BE2C (cell line): Measurements from ENCODE around the gene LEPROT.
A peak's percentile ranks its signal among the peaks of the same experiment; 100 is the strongest.

ENCODE experiments used
- DNase-seq: peaks from one replicate; pipeline ENCODE4 v3.0.0-alpha.2; 2020
- H3K27me3 ChIP-seq: fragments of 250-450 bp; sonication (Bioruptor Pico); 2 replicates; pipeline ENCODE4 v1.5.1; 2020; ENCODE audit warnings: mild to moderate bottlenecking
- H3K36me3 ChIP-seq: fragments of 250-450 bp; sonication (Bioruptor Pico); 2 replicates; pipeline ENCODE4 v1.5.1; 2020; ENCODE audit warnings: mild to moderate bottlenecking
- H3K4me1 ChIP-seq: fragments of 250-450 bp; sonication (Bioruptor Pico); 2 replicates; pipeline ENCODE4 v1.5.1; 2020
- H3K4me3 ChIP-seq: 2 replicates; pipeline ENCODE4 v1.5.1; 2011; ENCODE audit warnings: low read depth, low read length
- H3K9me3 ChIP-seq: fragments of 250-450 bp; sonication (Bioruptor Pico); 2 replicates; pipeline ENCODE4 v1.5.1; 2020
- TF ChIP-seq, protein P1 (sequence below): IDR thresholded peaks from 2 replicates; pipeline ENCODE4 v1.5.1; 2012; ENCODE audit warnings: mild to moderate bottlenecking, low read depth, low read length

The LEPROT gene

DNA sequence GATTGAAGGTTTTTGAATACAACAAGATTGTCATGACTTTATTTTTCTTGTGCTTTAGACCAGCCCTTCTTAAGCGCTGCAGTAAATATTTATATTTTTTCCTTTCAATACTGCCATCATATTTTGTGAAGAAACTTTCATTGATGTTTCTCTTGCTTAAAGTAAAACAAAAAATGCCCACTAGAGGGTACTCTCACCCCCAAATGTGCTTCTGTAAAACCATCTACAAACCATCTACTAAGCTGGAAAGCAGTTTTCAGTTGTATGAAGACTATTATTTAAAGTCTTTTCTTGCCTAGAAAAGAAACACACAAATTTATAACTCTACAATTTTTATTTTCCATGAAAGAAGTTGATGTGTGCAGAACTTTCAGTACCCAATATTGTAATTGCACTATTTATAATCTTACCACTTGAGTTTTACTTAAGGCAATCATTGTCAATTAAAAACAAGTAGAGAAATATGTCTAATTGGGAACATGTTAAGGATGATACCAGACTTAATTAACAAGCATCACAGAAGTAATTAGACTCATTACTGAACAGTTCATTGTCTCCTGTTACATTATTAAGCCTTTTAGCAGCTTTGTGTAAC lies 10.7 kb downstream of the LEPROT start:
- TF ChIP-seq, protein P1, sequence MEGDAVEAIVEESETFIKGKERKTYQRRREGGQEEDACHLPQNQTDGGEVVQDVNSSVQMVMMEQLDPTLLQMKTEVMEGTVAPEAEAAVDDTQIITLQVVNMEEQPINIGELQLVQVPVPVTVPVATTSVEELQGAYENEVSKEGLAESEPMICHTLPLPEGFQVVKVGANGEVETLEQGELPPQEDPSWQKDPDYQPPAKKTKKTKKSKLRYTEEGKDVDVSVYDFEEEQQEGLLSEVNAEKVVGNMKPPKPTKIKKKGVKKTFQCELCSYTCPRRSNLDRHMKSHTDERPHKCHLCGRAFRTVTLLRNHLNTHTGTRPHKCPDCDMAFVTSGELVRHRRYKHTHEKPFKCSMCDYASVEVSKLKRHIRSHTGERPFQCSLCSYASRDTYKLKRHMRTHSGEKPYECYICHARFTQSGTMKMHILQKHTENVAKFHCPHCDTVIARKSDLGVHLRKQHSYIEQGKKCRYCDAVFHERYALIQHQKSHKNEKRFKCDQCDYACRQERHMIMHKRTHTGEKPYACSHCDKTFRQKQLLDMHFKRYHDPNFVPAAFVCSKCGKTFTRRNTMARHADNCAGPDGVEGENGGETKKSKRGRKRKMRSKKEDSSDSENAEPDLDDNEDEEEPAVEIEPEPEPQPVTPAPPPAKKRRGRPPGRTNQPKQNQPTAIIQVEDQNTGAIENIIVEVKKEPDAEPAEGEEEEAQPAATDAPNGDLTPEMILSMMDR, result peak; percentile 53
- H3K4me3 ChIP-seq, result no peak overlapping the region

GRCh38 chr1:65432918-65433317 lies 12.4 kb downstream of the LEPROT start:
- Histone ChIP-seq H3K4me1 (no peaks in the 10 kb centered on the region), H3K36me3 (no peaks in the 10 kb centered on the region), H3K27me3 (no peaks in the 10 kb centered on the region), H3K4me3 (no peak overlapping the region), H3K9me3 (no peaks in the 10 kb centered on the region)
- TF ChIP-seq, protein P1, result no peak
- DNase-seq, result no peak

More for the DNA sequence above, 10.7 kb downstream of the LEPROT start:
- no peaks in the 10 kb centered on the region for H3K27me3 ChIP-seq
- H3K9me3 ChIP-seq, result no peaks in the 10 kb centered on the region
- no peaks in the 10 kb centered on the region for H3K4me1 ChIP-seq
- H3K36me3 ChIP-seq, result no peaks in the 10 kb centered on the region
- no peak for DNase-seq

DNA sequence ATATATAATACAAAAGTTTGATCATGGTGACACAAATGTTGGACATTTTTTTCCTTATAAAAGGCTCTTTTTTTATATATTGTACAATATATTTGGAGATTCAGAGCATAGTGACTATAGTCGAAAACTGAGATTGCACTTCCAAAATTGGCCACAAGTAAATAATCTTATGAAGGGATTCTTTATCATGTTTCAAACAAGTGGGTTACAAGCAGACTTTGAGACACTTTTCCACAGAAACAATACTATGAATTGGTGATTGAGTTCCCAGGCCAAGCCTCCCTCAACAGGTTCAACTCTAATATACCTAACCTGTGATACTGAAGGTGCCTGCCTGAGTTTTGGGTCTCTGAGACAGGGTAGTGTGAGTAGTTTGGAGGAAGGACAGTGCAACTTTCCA lies 13.8 kb downstream of the LEPROT start:
- H3K9me3 ChIP-seq, result no peaks in the 10 kb centered on the region
- H3K36me3 ChIP-seq, result no peaks in the 10 kb centered on the region
- no peak overlapping the region for H3K4me3 ChIP-seq
- no peaks in the 10 kb centered on the region for H3K4me1 ChIP-seq
- H3K27me3 ChIP-seq, result no peaks in the 10 kb centered on the region
- TF ChIP-seq, protein P1, result no peak
- DNase-seq, result no peak

- H3K36me3 ChIP-seq, result no peaks in the 10 kb centered on the region
- H3K4me3 ChIP-seq, result no peak overlapping the region
- TF ChIP-seq, protein P1, result no peak
- H3K9me3 ChIP-seq, result no peaks in the 10 kb centered on the region
- no peaks in the 10 kb centered on the region for H3K27me3 ChIP-seq
- DNase-seq, result no peak
- H3K4me1 ChIP-seq, result no peaks in the 10 kb centered on the region
Observed at GRCh38 chr1:65434760-65435159, 14.3 kb downstream of the LEPROT start.

- TF ChIP-seq, protein P1, result no peak
- no peak for DNase-seq
- no peak overlapping the region for H3K4me3 ChIP-seq
- H3K27me3 ChIP-seq, result no peaks in the 10 kb centered on the region
- no peaks in the 10 kb centered on the region for H3K4me1 ChIP-seq
- no peaks in the 10 kb centered on the region for H3K36me3 ChIP-seq
- no peaks in the 10 kb centered on the region for H3K9me3 ChIP-seq
Observed at GRCh38 chr1:65435987-65436386, 15.5 kb downstream of the LEPROT start.

GRCh38 chr1:65437616-65438015 lies 17.1 kb downstream of the LEPROT start:
- H3K27me3 ChIP-seq, result no peaks in the 10 kb centered on the region
- no peaks in the 10 kb centered on the region for H3K36me3 ChIP-seq
- H3K4me3 ChIP-seq, result no peak overlapping the region
- H3K9me3 ChIP-seq, result no peaks in the 10 kb centered on the region
- no peaks in the 10 kb centered on the region for H3K4me1 ChIP-seq
- DNase-seq, result no peak
- TF ChIP-seq, protein P1, result no peak
